ENCODE results near the gene ZC2HC1C. TPM values are rescaled to one million over a fixed set of nuclear protein-coding genes. Genes with fewer than 3 reads are reported as not detected.
A peak's percentile ranks its signal among the peaks of the same experiment; 100 is the strongest.

The ZC2HC1C gene
- total and polyA plus RNA-seq, 9 of the 15 experiments (the other 6 are each of a cell fraction or from before 2014, with no cell fraction given) = 6.3 to 9.2 (median 7.7) TPM

DNA sequence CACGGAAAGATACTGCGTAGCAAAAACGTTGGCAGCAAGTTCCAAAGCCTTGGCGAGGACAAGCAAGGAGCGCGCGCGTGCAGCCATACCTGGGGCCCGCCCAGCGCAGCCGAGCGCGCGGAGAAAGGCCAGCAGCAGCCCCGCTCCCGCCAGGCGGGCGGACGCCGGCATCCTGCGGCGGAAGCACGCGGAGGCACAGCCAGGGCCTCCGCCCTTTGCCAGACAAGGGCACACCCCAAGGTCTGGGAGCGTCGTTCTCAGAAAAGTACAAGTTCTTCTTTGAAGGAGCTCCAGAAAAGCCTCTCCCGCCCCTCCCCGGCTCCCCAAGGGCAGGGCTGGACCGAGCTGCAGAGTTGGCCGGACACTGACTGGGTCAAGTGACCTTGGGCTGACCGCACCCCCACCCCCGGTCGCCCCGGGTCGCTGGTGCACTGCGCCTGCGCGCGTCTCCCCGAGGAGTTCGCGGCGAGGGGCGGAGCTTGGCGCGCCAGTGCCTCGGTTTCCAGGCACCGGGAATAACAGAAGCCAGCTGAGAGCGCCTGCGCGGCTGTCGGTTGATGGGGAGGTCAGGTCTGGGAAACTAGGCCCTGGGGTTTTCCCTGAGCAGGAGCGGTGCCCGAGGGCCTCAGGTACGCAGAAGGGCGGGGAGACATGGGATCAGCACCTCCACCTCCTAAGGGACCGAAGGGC is at the start of gene ZC2HC1C (continued):
- TF ChIP-seq ZNF431 (CRISPR knock-in tag; IDR thresholded peaks at IDR 0.05) (peak; percentile 54; the same call in 1 of the 2 replicates), RFX5 (IDR thresholded peaks at IDR 0.05; ENCODE audit: low read depth, low read length) (no peak), MEF2A (IDR thresholded peaks at IDR 0.05; ENCODE audit: control insufficient read depth, low read depth, low read length) (no peak), PURB (CRISPR knock-in tag; IDR thresholded peaks at IDR 0.05; ENCODE audit: low read depth) (no peak), BRD4 (IDR thresholded peaks at IDR 0.05) (no peak), ZNF318 (IDR thresholded peaks at IDR 0.05; ENCODE audit: borderline replicate concordance in 1 of 2, low read depth in 1 of 2) (no peak), ZFP30 (CRISPR knock-in tag; IDR thresholded peaks at IDR 0.05; ENCODE audit: borderline replicate concordance) (no peak), MECOM (CRISPR knock-in tag; IDR thresholded peaks at IDR 0.05) (no peak; the same call in 1 of the 2 replicates), EWSR1 (IDR thresholded peaks at IDR 0.05; ENCODE audit: borderline replicate concordance, low read depth, partially characterized antibody) (no peak)
- TF ChIP-seq, protein P1, sequence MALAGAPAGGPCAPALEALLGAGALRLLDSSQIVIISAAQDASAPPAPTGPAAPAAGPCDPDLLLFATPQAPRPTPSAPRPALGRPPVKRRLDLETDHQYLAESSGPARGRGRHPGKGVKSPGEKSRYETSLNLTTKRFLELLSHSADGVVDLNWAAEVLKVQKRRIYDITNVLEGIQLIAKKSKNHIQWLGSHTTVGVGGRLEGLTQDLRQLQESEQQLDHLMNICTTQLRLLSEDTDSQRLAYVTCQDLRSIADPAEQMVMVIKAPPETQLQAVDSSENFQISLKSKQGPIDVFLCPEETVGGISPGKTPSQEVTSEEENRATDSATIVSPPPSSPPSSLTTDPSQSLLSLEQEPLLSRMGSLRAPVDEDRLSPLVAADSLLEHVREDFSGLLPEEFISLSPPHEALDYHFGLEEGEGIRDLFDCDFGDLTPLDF (CRISPR knock-in tag; IDR thresholded peaks at IDR 0.05) = peak; percentile 58; the same call in 1 of the 2 replicates

Data from K562 (cell line).